MV-4-11 (cell line): ENCODE data around the gene GINS1.
A peak's percentile ranks its signal among the peaks of the same experiment; 100 is the strongest.

Experiments
- DNase-seq: peaks from one replicate; lab custom pipeline; 2025; lab: John Stamatoyannopoulos, UW

Gene GINS1

GRCh38 chr20:25477014-25477882 is 69.8 kb downstream of the GINS1 start:
- DNase-seq = no peak

DNA sequence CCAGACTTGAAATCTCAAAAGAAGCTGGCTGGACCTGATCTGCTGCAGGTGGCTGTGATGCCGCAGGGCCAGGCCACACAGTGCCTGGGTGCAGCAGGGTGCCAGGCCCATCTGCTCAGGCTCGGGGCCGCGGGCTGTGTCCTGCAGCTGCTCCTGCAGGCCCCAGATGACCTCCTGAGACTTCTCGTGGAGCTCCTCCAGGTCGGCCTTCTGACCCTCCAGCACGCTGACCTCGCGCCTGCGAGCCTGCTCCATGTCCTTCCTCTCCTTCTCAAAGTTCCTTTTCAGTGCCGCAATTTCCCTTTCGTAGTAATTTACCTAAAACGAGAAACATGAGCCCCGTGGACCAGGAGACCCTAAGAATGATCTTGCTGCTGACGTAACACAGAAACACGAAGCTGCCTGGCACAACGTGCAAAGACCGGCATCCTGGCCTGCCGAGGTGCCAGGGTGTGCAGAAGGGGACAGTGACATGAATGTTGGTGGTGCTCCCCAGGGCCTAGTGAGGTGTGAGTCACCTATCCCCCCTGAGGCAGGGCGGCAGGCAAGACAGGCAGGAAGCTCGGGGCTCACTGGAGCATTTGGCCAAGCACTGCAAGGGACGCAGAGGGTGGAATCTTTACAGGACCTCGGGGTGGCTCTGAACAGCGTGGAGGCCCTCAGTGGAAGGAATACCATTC is 71.6 kb downstream of the GINS1 start:
- no peak for DNase-seq

DNA sequence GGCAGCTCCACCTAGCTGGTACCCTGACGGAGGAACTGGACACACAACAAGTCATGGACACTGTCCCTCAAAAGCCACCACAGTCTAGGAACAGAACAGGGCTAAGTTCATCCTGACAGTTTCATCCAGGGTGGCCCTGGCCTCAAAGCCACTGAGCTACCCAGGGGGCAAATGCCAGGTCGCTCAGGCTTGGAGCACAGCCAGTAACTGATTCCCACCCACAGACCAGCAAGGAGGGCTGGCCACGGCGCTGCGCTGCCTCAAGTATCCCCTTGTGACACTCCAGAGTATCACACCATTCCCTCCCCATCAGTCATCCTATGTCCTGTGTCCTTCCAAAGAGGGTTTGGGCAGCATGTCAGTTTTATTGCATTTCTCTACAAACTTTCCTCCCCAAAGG is 72.2 kb downstream of the GINS1 start:
- no peak for DNase-seq

GRCh38 chr20:25480156-25480555 is 72.7 kb downstream of the GINS1 start:
- no peak for DNase-seq

DNA sequence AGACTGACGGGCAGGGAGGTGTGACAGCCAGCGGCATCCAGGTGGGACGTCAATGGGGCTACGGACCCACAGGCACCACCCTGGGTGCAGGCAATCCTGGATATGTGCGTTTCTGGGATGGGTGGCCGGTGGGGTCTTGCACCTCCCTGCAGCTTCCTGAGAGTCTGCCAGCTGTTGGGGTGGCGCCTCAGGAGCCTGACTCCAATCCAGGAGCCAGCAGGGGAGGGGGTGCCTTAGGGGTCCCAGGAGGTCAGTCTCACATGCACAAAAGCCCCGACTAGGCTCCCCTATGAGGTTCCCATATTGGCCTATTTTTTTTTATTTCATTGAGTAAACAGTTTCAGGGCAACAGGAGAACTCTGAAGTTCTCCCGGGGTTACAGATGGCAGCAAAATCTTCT is 73.3 kb downstream of the GINS1 start:
- DNase-seq = no peak

GRCh38 chr20:25481235-25481917 is 73.9 kb downstream of the GINS1 start:
- DNase-seq = no peak

DNA sequence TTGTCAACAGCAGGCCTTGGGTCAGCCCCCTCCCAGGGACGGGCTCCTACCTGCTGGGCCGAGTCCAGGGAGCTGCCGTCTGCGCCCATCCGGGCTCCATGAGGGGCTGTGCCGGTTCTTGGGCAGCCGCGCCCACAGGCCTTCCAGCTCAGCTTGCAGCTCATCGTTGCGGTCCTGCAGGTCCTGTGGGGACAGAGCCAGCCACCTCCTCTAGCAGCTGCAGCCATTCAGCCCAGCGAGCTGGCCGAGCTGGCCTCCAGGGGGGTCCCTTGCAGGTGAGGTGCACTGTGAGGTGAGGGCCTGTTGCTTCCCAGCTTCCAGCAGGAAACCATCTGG is 74.4 kb downstream of the GINS1 start:
- no peak for DNase-seq

- peak; percentile 31 for DNase-seq
Observed at GRCh38 chr20:25483431-25484132, 76.1 kb downstream of the GINS1 start.

DNA sequence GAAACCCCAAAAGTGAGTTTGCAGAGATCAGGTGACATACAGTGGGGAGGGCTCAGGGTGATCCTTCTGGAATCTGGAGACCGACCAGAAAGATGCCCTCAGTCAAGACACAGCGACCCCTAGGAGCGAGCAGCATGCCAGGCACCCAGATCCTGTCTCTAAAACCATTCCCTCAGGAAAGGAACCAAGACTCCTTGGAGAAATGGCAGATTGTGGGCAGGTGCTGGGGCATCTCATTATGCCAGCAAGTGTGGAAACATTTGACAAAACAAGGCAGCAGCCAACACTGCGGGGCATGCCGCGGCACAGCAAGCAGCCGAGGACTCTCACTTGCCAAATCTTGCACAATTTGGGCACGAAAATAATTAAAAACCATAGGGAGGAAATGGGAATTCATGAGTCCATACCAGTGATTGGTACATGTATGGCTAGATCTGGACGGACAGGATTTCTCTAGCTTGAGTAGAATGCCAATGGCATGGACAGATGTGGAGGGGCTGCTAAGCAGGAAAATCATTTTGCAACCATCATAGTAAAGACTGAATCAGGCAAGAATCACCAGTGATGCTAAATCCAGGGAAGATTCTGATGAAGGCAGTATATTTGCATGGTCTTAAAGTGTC is 76.9 kb downstream of the GINS1 start:
- no peak for DNase-seq

DNA sequence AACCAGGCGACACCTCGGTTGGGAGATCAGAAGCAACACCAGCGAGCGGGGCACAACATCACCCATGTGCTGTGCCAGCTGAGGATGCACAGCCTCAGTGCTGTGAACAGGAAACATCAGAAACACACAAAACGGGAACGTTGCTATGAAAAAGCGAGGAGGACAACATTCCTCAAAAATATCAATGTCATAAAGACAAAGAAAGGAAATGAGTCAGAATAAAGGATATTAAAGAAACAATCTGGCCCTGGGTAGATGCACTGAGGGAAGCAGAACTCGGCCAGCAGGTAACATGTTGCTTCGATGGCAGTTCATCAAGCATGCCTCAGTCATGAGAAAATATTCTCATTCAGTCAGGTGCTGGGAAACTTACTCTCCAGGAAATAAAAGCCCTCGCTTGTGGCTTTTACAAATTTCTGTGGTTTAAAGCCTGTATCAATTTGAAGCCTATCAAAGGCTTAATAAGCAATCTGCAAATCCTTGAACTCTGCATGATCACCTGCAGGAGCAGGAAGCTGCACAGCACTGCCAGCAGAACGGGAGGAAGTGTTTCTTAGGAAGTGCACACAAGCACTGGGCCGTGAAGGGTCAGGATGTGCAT is 77.5 kb downstream of the GINS1 start:
- DNase-seq = no peak

DNA sequence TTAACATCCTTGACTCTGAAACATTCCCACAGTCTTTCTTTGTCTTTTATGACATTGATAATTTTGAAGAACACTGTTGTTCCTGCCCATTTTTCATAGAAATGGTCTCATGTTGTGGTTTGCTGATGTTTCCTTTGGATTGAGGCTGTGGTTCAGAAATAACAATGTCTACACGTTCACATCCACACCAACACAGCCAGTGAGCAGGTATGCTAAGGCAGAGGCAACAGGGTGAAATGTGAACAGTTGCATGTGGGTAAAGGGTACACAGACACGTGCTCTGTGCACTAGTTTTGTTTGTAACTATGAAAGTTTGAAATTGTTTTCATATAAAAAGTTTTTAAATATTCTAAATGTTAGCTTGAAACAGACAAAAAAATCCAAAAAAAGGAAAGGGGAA is 78.4 kb downstream of the GINS1 start:
- DNase-seq = no peak

DNA sequence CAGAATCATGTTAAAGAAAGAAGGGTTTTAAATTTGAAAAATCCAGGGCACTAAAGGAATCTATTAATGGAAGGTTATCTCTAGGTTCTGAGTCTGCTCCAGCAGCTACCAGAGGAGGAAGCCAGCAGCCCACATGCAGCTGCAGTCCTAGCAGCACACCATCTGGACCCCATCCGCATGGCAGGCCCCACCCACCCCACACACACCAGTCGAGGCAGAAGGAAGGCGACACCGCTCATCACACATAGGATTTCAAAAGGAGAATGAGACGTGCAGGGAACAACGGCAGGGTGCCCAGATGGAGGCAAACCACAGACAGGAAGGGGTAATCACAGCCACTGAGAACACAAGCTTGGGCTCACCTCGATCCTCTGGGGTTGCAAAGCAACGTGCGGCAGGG is 78.9 kb downstream of the GINS1 start:
- DNase-seq = peak; percentile 19

GRCh38 chr20:25487306-25487705 is 79.8 kb downstream of the GINS1 start:
- no peak for DNase-seq

DNA sequence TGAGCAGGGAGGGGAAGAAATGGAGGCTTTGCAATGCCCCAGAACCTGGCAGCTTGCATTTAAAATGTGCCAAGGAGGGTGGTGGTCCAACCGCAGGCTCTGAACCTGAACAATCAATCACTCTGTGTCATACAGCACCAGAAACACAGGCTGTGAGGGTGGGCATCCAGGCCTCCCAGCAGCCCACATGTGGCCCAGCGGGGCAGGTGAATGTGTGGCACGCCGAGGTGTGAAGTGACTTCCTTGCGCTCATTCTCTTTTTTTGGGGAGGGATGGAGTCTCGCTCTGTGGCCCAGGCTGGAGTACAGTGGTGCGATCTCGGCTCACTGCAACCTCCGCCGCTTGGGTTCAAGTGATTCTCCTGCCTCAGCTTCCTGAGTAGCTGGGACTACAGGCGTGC is 80.5 kb downstream of the GINS1 start:
- DNase-seq = no peak

- no peak for DNase-seq
Observed at GRCh38 chr20:25489221-25489871, 81.9 kb downstream of the GINS1 start.

DNA sequence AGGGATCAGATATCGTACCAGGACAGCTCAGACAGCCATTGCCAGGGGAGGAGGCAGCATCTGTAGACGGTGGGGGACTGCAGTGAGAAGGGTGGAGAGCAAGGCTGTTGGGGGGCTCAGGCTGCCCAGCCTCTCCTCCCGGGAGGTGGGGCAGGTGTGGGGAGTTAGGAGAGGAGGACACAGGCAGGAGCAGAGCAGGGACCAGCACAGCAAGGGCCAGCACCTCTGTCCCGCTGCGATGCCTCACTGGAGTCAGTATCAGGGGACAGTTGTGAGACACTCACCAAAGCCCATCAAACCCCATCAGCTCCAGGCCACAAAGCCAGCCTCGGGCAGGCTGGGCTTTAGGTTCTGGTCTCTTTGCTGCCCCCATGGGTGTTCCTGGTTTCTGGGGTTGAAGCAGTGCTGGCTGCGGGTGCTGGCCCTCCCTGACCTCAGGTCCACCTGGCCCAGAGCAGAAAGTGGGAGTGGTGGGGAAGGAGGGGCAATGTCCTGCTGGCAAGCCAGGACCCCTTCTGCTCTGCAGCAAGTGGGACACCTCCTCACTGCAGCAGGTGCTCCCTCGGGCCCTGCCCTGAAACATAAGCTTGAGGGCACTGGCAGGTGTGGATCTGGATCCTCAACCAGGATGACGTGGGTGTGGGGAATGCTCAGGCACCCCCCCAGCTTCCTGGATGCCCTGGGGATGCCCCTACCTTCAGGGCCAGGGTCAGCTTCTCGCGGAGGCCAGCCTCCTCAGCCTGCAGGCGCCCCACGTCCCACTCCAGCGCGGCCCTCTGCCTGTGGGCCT is 83.4 kb downstream of the GINS1 start:
- DNase-seq = no peak

DNA sequence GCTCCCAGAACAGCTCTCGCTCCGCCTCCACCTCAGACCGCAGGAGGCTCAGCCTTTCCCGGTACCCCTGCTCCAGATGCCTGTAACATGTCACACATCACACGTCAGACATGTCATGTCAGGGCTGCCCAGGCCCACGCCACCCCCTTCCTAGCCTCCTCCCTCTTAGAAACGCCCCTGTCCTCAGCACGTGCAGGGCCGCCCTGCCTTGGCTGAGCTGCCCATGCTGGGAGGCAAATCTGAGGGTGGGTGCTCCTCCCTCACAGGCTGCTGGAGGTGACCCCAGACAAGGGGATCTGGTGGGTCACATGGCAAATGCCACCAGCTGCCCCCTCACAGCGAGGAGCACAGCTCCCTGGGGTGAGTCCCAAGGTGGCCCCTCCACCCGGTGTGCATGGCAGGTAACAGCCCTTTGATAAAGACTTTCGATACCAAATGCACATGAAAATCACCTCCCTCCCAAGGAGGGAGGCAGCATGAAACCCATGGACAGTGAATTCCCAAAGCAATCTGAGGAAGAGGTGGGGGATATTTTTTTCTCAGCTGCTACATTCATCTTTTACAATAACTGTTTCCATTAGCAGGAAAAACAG is 84.1 kb downstream of the GINS1 start:
- no peak for DNase-seq

GRCh38 chr20:25493137-25493536 is 85.7 kb downstream of the GINS1 start:
- DNase-seq = no peak

- no peak for DNase-seq
Observed at GRCh38 chr20:25493748-25494505, 86.5 kb downstream of the GINS1 start.
